Measurements from ENCODE around the gene TAB2.
A peak's percentile ranks its signal among the peaks of the same experiment; 100 is the strongest.

TAB2 gene, protein sequence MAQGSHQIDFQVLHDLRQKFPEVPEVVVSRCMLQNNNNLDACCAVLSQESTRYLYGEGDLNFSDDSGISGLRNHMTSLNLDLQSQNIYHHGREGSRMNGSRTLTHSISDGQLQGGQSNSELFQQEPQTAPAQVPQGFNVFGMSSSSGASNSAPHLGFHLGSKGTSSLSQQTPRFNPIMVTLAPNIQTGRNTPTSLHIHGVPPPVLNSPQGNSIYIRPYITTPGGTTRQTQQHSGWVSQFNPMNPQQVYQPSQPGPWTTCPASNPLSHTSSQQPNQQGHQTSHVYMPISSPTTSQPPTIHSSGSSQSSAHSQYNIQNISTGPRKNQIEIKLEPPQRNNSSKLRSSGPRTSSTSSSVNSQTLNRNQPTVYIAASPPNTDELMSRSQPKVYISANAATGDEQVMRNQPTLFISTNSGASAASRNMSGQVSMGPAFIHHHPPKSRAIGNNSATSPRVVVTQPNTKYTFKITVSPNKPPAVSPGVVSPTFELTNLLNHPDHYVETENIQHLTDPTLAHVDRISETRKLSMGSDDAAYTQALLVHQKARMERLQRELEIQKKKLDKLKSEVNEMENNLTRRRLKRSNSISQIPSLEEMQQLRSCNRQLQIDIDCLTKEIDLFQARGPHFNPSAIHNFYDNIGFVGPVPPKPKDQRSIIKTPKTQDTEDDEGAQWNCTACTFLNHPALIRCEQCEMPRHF
- total RNA-seq = 168 to 349 (median 232) reads per million in 3 experiments

DNA sequence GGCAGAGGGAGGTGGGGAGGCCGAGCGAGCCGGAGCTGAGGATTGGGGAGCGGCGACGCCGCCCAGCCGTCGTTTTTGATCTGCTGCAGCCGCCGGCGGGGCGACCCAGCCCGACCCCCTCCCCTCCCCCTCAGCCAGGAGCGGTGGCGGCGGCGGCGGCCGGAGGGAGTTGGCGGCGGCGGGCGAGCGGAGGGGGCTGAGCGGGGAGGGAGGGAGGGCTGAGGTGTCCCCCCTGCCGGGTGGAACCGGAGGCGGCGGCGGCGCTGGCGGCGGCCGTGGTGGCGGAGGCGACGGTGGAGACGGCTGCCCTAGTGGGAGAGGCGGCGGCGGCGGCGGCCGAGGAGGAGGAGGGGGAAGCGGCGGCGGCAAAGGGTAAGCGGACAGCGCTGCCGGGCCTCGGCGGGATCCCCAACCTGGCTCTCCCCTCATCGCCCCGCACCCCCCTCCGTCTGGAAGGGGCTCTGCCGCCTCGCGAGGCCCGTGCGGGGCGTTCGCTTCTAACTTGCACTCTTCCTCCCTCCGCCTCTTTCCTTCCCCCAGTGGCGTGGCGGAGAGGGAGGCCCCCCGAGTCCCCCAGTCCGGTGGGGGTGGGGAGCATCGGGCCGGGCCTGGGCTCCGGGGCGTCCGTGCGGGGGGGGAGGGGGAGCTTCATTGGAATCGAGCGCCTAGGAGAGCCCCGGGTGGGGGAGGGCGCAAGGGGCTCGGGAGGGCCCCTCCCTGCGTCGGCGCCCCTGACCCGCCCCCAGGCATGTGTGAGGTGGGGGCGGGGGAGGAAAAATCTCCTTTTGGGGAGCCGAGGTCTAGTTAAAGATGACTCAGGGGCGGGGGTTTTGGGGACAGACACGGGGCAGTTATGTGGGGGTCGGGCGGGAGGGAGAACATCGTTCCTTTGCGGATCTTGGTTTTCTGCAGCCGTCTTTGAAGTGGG, at the start of gene TAB2:
TAB2 (plus strand) TSS at position 69 of the 928 bp plus-strand sequence. CDS start 52,286 bp downstream, outside the sequence.
- DNase-seq = peak; percentile 59

GRCh38 chr6:149268146-149268545, 49.4 kb upstream of the TAB2 start:
- no peak for DNase-seq

DNA sequence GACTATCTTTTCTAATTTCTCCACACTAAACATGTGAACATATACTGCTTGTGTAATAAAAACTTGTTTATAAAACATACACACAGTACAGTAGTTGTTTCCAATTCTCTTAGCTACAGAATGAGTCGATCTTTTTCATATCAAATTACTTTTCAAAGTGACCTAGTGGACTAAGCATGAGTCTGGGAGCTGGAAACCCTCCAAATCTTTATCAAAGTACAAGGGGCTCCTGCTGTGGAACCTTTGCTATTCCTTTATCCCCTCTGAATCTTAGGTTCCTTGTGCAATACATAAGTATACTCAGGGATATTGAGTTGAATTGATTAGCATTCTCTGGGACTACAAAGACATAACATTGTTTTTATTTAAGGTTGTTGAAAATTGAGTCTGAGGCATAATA, 48.7 kb upstream of the TAB2 start:
- no peak for DNase-seq

GRCh38 chr6:149270616-149271015, 46.9 kb upstream of the TAB2 start:
- no peak for DNase-seq

DNA sequence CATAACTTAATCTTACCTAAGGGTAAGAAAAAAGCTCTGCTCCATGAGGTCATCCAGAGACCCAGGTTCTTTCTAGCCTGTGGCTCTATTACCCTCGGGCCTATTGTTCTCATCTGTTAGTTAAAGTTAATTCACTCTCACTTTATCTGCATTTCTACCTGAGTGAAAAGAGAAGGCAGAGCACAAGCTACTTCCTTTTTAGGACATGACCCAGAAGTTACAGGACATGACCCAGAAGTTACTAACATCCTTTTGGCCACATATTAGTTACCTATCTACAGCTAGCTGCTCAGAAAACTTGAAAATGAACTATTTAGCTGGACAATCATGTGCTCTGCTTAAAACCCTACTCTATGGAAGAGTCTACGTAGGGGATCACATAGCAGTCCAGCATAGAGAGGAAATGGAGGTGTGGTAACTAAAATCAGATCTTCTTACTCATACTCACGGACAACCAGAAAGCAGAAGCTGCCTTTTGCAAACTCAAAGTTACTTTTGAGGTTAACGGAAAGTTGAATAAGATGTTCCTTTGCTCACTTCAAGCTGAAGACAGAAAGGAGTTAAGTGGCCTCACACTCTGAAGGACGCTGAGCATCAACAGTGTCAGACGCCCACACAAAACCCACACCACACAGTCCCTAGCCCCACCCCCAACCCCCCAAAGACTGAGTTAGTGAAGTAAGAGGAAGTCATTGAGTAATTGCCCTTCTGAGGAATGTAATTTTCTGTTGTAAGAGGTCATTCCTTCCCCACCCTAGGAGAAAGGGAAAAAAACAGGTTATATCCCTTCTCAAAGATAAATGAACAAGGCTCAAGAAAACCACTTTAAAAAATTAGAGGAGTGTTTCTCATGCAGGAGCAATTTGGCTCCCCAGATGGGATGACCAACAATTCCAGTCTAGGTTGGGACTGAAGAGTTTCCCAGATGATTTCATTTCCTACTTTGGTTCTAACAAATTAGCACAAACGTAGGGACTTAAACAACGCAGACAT, 45.9 kb upstream of the TAB2 start:
- peak; percentile 18 for DNase-seq

DNA sequence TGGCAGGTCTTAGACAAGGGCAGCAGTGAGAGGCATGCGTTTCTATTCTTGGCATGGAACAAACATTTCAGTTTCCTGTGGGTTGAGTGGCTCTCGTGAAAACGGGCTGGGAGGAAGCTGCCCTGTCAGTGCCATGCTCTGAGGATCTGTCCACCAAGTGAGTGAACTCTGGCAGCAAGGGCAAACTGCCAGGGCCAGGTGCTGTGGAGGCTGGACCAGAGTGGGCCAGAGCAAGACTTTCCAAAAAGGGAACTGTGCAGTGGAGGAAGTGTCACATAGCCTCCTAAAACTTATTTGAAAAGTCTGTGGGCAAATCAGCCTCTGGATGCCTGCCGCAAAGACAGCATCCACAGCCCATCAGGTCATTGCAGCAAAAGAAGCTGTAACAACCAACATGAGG, 44.2 kb upstream of the TAB2 start:
- no peak for DNase-seq

DNA sequence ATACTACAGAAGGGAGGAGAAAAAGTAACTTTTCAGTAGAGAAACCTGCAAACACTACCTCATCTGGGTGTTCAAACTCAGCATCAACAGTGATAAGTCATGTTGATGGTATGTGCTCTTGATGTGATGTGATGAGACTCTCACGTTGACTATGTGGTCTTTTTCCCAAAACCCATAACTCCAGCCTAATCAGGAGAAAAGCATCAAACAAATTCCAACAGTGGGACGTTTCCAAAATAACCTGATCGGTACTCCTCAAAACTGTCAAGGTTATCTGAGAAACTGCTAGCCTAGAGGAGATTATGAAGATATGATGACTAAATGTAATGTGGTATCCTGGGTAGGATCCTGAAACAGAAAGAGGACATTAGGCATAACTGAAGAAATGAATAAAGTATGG, 41.9 kb upstream of the TAB2 start:
- no peak for DNase-seq

GRCh38 chr6:149277621-149278020, 39.9 kb upstream of the TAB2 start:
- DNase-seq = no peak

- no peak for DNase-seq
Measured at GRCh38 chr6:149278997-149279396, 38.5 kb upstream of the TAB2 start.

DNA sequence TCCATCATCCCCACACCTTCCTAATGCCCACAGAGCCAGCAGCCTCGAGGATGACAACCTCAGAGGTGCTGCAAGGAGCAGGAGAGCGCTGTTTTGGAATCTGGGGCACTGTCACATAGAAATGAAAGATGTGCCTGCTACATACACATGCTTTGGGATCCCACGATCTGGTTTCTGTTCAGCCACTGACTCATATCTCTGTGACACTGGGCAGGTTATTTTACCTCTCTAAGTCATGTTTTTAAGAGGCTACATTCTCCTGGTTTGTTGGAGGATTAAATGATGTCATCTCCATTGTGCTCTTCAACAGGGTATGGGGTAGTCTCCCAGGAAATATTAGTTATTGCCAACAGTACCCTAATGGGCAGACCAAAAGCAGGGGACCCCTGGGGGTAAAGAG, 32.6 kb upstream of the TAB2 start:
- DNase-seq = no peak

DNA sequence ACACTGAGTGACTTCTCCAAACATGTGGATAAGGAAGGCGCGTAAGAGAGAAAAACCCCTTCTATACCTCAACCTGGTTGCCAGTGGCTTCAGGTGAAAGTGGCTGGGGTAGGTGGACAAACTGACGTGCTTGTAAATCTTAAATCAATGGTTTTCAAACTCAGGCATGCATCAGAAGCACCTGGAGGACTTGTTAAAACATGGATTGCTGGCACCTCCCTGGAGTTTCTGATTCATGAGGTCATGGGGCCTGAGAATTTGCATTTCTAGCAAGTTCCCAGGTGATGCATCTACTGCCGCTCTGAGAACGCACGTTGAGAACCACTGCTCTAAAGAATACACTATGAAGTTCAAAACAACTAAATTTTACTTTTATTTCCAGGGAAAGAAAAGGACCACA, 31.9 kb upstream of the TAB2 start:
- DNase-seq = no peak

GRCh38 chr6:149286905-149287304, 30.6 kb upstream of the TAB2 start:
- DNase-seq = no peak

DNA sequence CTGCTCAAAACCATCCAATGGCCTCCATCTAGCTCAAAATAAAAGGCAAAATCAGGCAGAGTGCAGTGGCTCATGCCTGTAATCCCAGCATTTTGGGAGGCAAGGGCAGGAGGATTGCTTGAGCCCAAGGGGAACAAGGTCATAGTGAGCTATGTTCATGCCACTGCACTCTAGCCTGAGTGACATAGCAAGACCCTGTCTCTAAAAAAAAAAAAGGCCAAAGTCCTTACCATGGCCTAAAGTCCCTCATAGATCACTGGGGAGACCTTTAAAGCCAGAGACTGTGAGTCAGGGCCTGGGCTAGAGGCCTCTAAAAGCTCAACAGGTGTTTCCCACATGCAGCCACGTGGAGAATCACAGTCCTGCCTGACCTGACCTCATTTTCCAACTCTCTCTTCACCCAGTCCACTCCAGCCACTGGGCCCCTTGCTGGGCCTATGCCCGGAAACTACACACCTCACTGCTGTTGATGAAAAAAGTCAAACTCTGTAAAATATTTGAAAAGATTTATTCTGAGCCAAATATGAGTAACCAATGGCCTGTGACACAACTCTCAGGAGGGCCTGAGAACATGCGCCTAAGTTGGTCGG, 28.2 kb upstream of the TAB2 start:
- no peak for DNase-seq

DNA sequence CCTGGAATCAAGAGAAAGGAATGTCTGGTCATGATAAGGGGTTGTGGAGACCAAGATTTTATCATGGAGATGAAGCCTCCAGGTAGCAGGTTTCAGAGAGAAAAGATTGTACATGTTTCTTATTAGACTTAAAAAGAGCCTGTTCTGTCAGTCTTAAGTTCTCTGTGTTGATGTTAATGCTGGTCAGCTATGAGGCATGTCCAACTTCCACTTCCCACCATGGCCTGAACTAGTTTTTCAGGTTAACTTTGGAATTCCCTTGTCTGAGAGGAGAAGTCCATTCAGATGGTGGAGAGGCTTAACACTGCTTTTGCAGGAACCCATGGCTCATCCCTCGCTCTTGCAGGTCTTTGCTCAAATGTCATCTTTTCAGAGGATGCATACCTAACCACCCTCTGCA, 27.5 kb upstream of the TAB2 start:
- DNase-seq = no peak

DNA sequence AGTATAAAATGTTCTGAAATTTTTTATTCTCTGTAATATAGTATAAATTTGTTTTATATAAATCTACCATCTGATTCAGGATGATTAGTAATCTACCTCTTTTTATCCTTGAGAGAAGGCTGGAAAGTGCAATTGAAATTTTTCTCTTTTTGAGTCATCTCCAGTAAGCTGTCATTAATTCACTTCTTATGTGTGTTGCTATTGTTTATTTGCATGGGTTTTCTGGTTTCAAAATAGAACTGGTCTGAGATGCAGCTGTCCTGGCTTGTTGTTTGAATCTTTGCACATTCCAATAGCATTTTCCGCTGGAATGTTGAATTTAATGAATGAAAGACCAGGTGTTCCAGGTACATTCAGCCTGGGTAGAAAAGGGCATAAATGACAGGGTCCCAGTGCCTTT, 24.3 kb upstream of the TAB2 start:
- no peak for DNase-seq

- no peak for DNase-seq
Measured at GRCh38 chr6:149300563-149300962, 16.9 kb upstream of the TAB2 start.

DNA sequence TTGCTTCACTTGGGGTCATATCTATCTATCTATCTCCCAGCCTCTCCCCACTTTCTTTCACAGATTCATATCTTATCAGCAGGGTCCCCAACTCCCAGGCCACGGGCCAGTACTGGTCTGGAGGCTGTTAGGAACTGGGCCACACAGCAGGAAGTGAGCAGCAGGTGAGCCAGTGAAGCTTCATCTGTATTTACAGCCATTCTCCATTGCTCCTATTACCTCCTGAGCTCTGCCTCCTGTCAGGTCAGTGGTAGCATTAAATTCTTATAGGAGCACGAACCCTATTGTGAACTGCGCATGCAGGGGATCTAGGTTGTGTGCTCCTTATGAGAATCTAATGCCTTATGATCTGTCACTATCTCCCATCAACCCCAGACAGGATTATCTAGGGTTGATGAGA, 14.8 kb upstream of the TAB2 start:
- no peak for DNase-seq

- DNase-seq = no peak
Measured at GRCh38 chr6:149303468-149303867, 14.0 kb upstream of the TAB2 start.

- no peak for DNase-seq
Measured at GRCh38 chr6:149305372-149305771, 12.1 kb upstream of the TAB2 start.

DNA sequence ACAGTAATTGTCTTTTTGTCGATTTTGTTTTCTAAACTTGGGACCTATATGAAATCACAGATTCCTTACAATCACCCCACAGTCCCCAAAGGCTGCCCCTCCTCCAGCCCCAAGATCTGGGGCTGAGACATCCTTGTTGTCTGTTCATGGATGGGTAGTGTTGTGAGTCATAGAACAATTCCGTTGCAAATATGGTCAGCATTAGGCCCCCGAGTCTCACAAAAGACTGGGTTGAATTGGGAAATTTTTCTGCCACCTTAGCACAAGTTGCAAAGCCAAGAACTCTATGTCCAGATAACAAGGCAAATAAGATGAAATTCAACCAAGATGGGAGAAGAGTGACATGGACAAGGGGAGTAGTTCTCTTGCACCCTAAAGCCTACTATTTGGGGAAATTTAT, 10.5 kb upstream of the TAB2 start:
- no peak for DNase-seq

GRCh38 chr6:149311293-149311692, 6.2 kb upstream of the TAB2 start:
- DNase-seq = no peak

GRCh38 chr6:149311766-149312165, 5.7 kb upstream of the TAB2 start:
- no peak for DNase-seq

Measured in central memory CD4-positive, alpha-beta T cell (primary cell).